NCI-H2081 treated with DMSO at 0.1 percent for 48 hours (cell line): ENCODE measurements around the gene PRR29.
"Not testable (repeated sequence)": the region's sequence is repeated elsewhere in the genome, so short reads cannot be mapped to it uniquely, and the experiment has no call there.

Experiments used
- DNase-seq: peaks from one replicate; lab custom pipeline; 2025; lab: John Stamatoyannopoulos, UW

PRR29 gene

DNA sequence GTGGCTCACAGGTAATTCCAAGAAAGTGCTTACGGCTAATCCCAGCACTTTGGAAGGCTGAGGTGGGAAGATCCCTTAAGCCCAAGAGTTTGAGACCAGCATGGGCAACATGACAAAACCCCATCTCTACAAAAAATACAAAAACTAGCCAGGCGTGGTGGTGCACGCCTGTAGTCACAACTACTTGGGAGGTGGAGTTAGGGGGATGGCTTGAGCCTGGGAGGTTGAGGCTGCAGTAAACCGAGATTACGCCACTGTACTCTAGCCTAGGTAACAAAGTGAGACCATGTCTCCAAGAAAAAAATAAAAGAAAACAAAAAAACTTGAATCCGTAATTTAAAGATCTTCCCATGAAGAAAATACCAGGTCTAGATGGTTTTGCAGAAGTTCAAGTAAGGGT lies 17.3 kb downstream of the PRR29 start:
- DNase-seq, result no peak

DNA sequence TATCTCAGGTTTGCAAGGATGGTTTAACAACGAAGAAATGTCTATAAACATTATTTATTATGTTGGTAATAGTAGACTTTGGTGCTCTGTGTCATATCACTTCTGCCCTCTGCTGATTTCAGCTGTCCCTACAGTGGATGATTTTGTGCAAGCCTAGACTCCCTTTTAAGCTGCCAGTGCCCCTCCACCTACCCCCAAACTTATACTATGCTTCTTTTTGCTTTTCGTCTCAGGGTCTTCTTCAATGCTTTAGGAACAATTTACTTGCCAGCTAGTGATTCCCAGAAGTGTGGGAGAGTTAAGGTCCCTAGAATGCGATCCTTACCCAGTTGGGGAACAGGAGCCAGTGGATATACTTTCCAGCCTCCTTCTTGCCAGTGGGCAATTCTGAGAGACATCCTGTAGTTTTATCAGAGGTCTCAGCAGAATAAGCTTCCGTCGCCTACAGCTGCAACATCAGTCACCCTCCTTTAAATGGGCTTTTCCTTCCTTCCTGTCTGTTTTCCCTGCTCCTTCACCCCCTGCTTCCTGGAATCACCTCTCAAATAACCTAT lies 18.2 kb downstream of the PRR29 start:
- no peak for DNase-seq

DNA sequence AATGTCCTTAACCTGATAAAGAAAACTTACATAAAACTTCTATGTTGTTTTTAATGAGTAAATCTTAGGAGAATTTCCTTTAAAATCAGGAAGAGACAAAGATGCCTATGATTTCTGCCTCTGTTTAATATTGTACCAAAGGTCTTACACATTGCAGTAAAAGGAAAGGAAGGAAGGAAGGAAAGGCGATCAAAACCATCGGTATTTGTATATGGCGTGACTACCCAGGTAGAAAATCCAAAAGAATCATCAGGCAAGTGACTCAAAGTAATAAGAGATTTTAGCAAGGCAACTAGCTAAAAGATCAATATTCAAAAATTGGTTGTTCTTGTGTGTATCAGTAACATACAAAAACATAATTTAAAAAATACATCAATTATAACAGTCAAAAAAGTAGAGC lies 18.8 kb downstream of the PRR29 start:
- DNase-seq, result no peak

DNA sequence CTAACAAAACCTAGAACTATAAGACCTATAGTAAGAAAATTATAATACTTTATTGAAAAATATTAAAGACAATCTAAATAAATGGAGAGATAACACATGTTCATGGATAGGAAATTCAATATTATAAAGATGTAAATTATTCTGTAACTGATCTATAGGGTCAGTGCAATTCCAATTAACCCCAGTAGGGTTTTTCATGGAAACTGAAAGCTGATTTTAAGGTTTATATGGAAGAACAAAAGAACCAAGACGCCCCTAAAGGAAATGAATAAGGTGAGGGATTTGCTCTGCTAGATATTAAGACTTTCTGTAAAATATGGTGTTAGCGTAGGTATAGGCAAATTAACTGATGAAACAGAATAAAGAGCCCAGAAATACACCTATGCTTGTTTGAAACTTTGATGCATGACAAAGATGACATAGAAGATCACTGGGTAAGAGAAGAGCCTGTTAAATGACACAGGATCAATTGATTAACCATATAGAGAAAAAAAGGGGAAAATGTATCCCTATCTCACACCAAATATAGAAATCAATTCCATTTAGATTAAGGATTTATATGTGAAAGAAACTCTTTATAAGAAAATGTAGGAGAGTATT lies 19.3 kb downstream of the PRR29 start:
- DNase-seq, result no peak

DNA sequence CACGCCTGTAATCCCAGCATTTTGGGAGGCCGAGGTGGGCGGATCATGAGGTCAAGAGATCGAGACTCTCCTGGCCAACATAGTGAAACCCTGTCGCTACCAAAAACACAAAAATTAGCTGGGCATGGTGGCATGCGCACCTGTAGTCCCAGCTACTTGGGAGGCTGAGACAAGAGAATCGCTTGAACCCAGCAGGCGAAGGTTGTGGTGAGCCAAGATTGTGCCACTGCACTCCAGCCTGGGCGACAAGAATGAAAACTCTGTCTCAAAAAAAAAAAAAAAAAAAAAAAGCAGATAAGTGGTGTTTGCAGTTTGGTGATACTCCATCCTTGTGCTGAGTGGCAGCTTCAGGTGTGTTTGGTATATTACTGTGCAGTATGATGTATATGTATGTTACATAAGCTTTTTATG lies 21.4 kb downstream of the PRR29 start:
- DNase-seq, result not testable (repeated sequence)

DNA sequence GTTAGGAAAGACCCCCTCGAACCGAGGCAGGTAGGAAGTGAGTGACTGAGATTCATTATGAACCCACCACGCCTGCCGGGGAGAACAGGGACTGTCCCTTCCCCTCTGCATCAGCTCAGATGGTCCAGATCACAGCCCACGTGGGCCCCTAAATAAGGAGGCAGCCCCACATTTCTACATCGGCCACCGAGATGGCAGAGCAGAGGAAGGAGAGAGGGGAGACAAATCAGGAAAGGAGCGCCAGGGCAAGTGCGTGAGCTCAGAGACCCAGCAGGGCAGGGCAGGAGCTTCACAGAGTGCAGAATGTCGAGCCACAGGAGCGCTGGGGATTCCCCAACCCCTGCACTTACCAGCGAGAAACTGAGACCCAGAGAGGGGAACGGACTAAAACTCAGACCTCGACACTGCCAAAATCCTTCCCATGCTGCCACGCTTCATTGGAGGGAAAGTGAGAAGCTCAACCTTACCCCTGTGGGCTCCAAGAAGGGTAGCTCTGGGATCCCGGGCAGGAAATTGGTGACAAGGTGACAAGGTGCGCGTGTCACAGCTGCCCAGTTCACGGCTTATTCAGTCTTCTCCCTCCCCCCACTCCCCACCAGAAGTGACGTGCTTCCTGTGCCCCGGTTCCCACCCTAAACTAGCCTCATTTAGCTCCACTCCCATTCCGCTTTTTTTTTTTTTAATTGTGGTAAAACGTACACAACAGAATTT lies 22.1 kb downstream of the PRR29 start, which contains the start of gene ICAM2:
ICAM2 (minus strand) TSS at position 578 of the 711 bp plus-strand sequence. CDS start 13,942 bp downstream, outside the sequence.
- DNase-seq, result no peak

DNA sequence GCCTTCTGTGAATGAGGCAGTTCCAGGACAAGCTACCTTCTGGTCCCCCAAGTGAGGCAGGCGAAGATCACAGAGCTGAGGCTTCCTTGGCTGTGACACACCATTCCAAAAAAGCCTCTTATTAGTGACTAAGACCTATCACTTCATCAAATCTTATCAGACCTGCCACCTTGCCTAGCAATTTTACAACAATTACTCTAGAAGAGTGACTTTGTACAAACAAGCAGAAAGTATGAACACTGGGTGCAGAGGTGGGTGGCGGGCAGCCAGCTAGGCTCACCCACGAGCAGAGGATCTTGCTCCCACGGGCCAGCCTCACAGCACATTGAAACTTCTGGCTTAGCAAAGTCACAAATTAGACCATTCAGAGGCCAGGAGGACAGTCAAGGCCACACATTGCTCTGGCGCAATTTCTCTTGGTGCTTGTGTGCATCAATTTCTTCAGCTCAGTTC lies 24.5 kb downstream of the PRR29 start:
- no peak for DNase-seq

DNA sequence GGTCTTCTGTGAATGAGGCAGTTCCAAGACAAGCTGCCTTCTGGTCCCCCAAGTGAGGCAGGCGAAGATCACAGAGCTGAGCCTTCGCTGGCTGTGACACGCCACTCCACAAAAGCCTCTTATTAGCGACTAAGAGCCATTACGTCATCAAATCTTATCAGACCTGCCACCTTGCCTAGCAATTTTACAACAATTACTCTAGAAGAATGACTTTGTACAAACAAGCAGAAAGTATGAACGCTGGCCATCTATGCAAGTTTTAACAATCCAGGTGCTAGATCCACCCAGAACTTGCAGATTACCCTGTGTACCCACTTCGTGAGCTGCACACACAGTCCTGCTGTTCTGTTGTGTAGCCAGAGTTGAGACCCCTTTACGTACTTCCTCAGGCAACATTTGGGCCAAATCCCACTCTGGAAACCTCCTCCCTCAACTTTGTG lies 26.1 kb downstream of the PRR29 start:
- DNase-seq, result no peak

DNA sequence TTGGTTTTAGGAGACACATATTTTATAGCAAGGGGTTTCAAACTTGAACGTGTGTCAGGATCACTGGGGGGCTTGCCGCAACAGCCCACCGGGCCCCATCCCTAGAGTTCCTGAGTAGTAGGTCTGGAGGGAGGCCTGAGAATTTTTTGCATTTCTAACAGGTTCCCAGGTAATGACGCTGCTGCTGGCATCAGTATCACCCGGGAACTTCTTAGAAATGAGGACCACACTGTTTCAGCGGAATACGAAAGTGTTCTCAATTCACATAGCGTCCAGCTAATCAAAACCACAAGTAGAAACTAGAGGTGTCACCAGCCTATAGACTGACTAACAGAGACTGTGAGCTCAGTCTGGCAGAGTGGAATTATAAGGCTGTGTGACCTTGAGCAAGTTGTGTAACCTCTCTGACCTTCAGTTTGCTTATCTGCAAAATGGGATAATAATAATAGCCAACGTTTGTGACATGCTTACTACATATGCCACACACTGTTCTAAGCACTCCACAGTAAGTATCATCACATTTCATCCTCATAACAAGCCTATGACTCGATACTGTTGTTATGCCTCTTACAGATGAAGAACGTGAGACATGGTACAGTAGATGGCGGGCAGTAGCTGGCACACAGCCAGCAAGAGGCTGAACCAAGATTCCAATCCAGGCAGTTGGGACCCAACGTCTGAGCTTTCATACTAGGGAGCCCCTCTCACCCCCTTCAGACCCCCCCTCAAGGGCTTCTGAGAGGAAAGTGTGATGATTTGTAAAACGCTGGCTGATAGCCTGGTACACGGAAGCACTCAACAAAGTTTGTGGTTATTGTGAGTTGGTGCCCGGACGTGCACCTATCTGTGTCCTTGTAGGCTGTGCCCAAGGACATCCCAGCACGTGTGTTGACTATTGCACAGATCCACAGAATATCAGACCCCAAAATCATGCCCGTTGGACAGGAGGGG lies 26.9 kb downstream of the PRR29 start:
- DNase-seq, result no peak

DNA sequence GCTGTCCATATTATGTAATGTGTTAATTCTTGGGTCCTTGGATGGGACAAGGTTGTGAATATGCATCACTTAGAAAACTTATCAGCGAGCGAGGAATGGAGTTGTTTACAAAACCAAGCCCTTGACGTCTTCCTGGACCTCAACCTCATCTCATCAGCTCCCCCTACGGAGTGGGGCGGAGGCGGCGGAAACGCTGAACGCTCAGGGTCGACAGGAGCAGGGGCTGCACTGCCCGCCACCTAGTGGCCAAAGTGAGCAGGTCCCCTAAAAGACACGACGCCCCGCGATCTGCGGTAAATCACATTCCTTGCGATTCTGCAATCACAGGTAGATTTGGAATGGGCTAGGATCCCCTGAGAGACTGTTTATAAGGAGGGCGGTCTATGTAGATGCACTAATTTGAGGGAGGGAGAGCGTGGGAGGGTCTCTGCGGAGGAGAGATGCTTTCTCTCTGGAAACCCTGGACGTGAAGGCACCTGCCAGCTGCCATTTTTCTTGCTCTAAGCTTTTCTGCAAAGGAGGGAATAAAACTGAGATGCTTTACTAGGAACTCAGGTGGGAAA lies 27.7 kb downstream of the PRR29 start:
- peak; percentile 57 for DNase-seq

DNA sequence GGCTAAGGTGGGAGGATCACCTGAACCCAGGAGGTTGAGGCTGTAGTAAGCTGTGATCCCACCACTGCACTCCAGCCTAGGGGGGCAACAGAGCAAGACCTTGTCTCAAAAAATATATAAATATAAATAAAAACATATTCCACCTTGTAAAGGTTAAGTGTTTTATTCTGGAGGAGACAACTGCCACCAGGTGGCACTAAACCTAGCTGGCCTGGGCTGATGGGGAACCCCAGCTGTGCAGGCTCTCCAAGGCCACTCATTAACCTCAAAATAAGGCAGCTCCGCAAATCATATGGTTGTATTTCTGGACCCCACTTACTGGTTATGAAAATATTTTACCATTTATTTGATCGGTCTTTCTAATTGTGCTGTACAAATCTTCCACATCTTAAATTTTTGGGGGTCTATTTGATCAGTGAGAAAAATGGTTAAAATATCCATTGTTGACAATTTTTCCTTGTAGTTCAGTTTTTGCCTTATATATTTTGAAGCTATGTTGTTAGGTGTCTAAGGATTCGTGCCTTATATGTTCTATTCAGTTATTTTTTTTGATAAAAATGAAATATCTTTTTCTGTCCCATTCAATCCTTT lies 30.8 kb downstream of the PRR29 start:
- DNase-seq, result no peak

DNA sequence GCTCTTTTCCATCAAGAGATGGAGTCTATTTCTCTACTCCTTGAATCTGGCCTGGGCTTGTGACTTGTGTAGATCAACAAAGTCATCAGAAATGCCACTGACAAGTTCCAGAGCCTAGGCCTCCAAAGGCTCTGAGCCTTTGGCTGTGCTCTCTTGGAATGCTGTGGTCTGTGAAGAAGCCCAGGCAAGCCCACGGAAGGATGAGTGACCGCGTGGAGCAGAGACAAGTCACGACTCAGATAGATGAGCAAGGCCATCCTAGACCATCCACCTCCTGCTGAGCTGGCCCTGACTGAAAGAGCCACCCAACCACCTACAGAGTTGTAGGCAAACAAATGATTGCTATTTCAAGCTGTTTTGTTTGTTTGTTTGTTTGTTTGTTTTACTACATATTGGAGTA lies 33.9 kb downstream of the PRR29 start:
- DNase-seq, result no peak

DNA sequence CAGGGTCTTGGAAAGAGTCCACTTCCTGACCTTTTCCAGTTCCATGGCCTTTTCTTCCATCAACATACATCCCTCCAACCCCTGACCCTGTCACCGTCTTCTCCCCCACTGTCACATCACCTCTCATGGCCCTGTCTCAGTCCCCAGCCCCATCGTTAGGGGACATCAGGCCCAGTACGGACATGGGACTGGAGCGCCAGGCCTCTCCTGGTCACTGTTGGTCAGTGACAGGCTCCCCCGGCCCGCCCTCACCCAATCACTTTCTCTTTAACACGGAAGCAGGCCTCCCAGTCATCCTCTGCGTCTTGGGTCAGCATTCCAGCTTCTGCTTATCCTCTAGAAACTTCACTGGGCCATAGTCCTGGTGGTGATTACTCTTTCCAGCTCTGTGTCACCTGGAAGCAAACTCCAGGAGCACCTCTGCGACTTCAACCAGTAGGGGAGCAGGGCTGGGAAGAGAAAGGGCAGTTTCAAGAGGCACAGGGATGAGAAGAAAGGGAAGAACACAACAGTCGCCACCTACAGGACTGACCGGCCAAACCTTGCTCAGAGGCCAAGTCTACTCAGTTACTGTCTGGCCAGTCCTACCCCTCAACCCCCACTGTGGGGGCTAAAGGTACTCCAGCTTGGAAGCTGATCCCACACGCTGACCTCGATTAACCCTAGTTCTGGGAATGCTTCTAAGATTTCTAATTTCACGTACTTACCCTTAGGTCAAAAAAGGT lies 38.2 kb downstream of the PRR29 start:
- DNase-seq, result no peak

DNA sequence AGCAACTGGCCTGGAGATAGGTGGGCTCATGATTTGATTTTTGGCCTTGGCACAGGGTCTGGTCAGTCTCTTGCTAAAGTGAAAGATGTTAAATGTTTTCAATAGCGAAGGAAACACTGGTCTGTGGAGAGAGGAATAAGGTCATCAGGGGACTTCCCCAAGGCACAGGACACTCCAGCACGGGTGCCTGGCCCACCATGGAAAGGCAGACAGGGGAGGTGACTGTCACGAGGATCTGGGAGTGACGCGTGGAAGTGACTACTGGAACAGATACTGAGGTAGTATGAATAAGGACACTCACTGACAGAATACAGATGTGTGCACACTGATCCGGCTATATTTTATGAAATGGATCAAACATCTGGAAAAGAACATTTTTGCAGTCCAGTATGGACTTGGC lies 39.0 kb downstream of the PRR29 start:
- DNase-seq, result no peak

DNA sequence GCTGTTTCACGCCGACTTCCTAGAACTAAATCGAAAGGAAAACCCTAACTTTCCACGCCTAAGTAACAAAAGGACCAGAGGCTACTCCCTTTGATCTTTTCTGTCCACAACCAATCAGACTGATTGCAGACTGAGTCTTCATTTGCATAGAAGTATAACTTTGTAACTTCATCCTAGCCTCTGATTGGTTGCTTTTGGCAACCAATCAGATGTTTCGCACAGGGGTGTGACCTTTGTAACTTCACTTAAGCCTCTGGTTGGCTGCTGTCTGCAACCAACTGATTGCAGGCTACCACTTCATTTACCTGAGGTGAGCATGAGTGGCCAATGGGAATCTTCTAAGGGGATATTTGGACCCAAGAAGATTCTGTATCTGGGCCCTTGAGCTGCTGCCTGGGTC lies 39.7 kb downstream of the PRR29 start:
- DNase-seq, result no peak

DNA sequence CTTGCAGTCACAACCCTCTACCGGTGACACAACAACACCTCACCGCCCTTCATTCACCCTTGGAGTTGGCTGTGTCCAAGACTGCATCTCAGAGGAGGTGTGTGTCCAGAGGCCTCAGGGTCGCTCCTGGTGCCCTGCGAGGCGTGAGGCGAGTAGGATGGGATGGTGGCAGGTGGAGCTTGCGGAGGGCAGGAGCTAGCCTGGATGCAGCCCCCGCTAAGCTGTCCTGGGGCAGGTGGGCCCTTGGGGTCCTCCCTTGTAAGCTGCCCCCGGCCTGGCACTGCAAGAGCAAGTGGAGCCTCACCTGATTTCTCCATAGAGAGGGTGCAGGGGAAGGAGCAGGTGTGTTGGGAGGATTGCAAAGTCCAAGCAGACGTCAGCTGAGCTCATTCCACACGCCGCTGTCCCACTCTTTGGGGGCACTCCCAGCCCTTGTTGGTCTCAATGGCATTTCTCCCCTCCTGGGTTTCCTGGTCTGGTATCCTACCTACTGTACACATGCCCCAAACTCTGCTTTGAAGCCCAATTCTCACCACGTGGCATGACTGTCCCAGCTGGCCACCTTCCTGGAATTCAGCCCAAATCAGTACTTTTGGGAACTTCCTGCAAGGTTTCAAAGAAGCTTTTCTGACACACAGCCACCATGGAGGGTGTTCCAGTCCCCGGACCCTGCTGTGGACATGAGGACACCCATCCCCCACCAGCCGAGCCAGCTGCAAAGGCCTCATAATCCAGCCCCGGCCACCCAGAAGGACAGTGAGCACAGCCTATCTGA lies 40.4 kb downstream of the PRR29 start:
- DNase-seq, result no peak

DNA sequence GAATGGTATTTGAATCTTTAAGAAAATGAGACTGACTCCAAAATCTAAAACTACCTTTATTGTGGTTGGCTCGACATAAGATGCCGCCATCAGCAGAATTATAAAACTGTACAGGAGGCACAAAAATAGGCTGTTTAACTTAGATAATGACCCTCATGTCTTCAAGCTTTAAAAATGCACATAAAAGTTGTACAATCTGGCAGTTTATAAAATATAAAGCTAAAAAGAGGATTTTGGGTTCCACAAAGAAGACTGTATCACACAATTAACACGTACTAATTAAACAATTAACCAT lies 40.9 kb downstream of the PRR29 start:
- DNase-seq, result no peak

DNA sequence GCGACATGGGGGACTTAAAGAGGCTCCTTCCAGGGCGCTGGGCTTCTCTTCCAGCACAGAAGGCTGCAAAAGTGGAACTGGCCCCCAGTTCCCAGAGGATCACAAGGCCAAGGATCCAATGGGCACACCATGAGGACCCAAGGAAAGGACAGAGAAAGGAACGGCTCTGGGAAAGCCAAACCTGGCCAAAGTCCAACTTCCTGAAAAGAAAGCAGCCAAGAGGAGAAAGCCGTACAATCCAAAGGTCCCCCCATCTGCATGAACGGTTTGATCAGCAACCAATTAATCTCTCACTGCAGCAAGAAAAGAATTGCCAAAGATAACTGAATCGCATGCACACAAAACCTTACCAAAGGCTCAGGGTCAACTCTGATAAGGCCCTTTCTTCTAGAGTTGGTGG lies 42.1 kb downstream of the PRR29 start:
- no peak for DNase-seq

DNA sequence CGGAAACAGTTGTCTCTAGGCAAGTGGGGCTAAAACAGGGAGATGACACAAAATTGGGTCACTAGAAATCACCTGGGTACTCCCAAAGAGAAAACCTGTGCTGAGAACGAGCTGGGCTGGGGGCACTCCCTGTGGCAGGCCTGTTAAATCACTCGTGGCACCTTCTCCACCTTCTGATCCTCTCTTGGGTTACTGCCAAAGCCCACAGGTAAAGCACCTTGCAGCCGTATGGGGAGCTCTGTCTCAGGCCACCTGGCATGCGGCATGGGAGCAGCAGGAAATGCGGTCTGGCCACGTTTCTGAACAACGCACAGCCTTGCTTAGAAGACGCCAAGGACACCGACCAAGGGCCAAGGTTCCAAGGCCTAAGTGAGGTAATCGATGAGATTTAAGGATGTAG lies 43.8 kb downstream of the PRR29 start:
- no peak for DNase-seq
